GM10248 (cell line): Measurements from ENCODE around the gene STAM.

Source experiments
- CTCF ChIA-PET: fragments of 300-600 bp; sonication (Branson Sonifier 250); formaldehyde crosslinking; extraction: SDS; loops from one replicate; lab custom pipeline; 2021; ENCODE audit warnings: antibody characterized with exemption; lab: Yijun Ruan, JAX
- POLR2A ChIA-PET: fragments of 350-650 bp; sonication (Branson Sonifier 250); formaldehyde crosslinking; extraction: SDS; loops from one replicate; lab custom pipeline; 2020; ENCODE audit warnings: antibody characterized with exemption; lab: Yijun Ruan, JAX
- DNase-seq: peaks from one replicate; pipeline ENCODE4 v3.0.0; 2012; ENCODE audit errors: extremely low spot score
- TF ChIP-seq, protein P1 (sequence below): IDR thresholded peaks from 2 replicates; pipeline ENCODE4 v1.5.1; 2012; ENCODE audit warnings: mild to moderate bottlenecking, low read depth; ENCODE audit errors: extremely low read depth, missing control alignments, control extremely low read depth

The STAM gene

DNA sequence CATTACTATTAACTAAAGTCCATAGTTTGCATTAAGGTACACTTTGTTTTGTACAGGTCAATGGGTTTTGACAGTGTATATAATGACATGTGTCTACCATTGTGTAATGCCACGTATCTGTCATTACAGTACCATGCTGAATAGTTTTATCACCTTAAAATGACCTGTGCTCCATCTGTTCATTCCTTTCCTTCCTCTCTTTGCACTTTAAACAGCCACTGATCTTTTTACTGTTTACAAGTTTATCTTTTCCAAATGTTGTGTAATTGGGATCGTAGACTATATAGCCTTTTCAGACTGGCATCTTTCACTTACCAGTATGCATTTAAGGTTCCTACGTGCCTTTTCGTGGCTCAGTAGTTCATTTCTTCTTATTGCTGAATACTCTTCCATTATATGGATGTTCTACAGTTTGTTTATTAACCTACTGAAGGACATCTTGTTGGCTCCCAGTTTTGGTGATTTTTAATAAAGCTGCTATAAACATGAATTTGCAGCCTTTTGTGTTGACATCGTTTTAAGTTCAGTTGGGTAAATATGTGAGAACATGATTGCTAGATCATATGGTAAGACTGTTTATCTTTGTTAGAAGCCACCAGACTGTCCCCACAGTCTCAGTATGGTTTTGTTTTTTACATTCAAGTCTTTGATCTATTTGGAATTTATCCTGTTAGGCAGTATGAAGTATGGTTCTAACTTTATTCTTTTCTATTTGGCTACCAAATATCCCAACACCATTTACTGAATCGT lies 24.7 kb downstream of the STAM start:
- no peak for DNase-seq
- ChIA-PET POLR2A (no interaction called here), CTCF (interaction anchor here (1.0 to 1.6 kb wide), 2 partner anchors 10 to 24 kb away, joined by 3 to 5 read pairs; partner anchors contain the start of gene STAM)
- TF ChIP-seq, protein P1, sequence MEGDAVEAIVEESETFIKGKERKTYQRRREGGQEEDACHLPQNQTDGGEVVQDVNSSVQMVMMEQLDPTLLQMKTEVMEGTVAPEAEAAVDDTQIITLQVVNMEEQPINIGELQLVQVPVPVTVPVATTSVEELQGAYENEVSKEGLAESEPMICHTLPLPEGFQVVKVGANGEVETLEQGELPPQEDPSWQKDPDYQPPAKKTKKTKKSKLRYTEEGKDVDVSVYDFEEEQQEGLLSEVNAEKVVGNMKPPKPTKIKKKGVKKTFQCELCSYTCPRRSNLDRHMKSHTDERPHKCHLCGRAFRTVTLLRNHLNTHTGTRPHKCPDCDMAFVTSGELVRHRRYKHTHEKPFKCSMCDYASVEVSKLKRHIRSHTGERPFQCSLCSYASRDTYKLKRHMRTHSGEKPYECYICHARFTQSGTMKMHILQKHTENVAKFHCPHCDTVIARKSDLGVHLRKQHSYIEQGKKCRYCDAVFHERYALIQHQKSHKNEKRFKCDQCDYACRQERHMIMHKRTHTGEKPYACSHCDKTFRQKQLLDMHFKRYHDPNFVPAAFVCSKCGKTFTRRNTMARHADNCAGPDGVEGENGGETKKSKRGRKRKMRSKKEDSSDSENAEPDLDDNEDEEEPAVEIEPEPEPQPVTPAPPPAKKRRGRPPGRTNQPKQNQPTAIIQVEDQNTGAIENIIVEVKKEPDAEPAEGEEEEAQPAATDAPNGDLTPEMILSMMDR = no peak

DNA sequence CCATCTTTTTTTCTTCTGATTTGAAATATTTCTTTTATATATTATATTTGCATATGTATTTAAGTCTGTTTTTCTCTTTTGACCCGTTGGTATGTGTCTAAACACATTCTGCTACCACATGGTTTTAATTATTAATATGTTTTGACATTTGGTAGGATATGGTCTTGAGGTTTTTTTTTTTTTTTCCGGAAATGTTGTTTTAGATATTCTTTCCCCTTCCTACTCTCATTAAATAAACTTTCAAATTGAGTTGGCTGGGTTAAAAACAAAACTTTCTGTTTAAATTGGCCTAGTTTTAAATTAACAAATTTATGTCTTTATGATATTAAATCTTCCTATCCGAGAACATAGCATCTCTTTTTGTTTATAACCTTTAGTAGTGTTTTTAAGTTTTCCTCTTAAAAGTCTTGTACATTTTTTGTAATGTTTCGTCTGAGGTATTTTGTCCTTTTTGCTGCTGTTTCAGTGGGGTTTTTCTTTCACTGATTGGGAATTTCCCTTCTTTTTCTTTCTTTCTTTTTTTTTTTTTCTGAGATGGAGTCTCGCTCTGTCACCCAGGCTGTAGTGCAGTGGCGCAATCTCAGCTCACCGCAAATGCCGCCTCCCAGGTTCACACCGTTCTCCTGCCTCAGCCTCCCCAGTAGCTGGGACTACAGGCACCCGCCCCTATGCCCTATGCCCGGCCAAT lies 25.4 kb downstream of the STAM start:
- POLR2A ChIA-PET = interaction anchor here (0.6 kb wide), 1 partner anchor 25 kb away, joined by 4 read pairs; the partner anchor contains the start of gene STAM
- DNase-seq = peak; percentile 26
- TF ChIP-seq, protein P1 = no peak
- CTCF ChIA-PET = interaction anchor here (0.7 kb wide), 1 partner anchor 22 kb away, joined by 3 read pairs; no protein-coding TSS in a partner anchor

DNA sequence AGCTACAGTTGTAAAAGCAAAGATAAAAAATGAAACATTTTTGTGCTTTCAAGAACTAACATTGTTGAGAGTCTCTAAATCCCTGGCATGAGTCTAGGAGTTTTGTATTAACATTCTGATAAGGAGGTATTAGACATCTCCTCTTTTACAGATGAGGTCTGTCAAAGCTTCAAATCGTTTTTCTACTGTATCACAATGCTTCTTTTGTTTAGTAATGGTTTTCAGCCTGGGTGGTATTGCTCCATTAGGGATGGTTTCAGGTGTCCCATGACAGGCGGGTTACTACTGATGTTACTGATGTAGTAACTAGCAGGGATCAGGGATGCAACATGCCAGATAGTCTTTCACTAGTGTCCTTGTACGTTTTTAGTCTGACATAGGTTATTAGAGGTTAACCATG lies 27.4 kb downstream of the STAM start:
- ChIA-PET CTCF (interaction anchor here (0.7 to 2.6 kb wide), 5 partner anchors 9 to 27 kb away, joined by 3 to 12 read pairs (median 7); partner anchors contain the start of gene STAM), POLR2A (interaction anchor here (1.1 kb wide), 1 partner anchor 23 kb away, joined by 3 read pairs; no protein-coding TSS in a partner anchor)
- DNase-seq = no peak
- TF ChIP-seq, protein P1 = no peak

DNA sequence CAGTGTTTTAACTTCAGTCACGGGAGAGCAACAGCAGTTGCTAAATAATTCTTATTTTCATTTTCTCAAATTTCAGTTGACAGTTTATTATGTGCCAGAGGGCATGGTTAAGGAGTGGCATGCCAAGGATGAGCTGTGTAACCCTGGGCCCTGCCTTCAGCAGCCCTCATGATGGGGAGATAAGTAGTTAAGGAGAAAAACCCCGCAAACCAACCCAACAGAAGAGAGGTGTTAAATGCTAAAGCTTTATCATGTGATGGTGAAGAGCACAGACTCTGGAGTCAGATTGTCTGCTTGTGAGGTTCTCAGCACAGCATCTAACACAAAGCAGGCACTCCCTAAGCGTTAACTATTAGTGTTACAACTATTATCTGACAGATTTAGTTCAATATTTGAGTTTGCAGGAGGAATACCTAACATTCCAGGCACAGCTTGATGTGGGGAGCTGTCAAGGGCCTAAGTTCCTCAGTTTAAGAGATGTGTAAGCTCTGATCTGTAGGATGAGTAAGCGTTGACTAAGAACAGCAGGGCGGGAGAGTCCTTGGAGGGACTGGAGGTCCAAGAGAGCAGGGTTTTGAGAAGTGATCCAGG lies 29.6 kb downstream of the STAM start:
- no peak for DNase-seq
- TF ChIP-seq, protein P1 = no peak
- POLR2A ChIA-PET = no interaction called here
- CTCF ChIA-PET = interaction anchor here (0.9 to 2.3 kb wide), 5 partner anchors 15 to 63 kb away, joined by 3 to 12 read pairs (median 4); no protein-coding TSS in a partner anchor

DNA sequence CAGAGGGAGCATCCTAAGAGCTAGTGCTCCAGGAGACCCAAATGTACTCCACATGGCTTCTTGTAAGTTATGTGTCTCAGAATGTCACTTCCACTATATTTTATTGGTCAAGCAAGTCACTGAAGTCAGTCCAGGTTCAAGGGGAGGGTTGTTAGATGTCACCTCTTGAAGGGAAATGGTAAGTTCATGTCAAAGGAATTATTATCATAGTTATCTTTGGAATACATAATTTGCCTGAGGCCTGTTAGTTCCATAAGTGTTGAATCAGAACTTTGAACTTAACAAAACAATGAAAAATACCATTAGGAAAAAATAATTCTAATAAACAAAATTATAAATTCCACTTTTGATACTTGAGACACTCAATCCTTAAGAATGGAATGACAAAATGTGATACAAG lies 30.6 kb downstream of the STAM start:
- ChIA-PET POLR2A (no interaction called here), CTCF (interaction anchor here (1.2 to 2.3 kb wide), 5 partner anchors 14 to 62 kb away, joined by 3 to 12 read pairs (median 4); no protein-coding TSS in a partner anchor)
- TF ChIP-seq, protein P1 = no peak
- DNase-seq = no peak

DNA sequence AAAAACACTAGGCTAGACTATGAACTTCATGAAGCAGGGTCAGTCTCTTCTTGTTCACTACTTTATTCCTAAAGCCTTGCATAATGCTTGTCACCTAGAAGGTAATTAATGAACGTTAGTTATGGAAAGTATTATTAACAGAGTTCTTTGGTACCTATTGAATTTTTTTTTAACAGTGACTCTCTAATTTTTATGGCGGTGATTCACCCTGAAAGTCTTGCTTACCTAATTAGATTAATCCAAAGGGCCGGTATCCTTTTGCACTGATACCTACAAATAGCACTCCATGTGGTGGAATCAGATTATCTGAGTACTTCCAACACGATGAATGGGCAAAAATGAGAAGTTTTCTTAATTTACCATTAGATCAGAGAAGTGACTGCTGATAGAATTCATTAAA lies 31.7 kb downstream of the STAM start:
- TF ChIP-seq, protein P1 = no peak
- POLR2A ChIA-PET = no interaction called here
- no peak for DNase-seq
- CTCF ChIA-PET = interaction anchor here (1.1 to 2.3 kb wide), 3 partner anchors 15 to 32 kb away, joined by 3 to 12 read pairs (median 4); partner anchors contain the start of gene STAM
